LNCAP (cell line): ENCODE data around the gene LRIT1.

Source experiments
- CTCF ChIP-seq: fragments of 450-650 bp; IDR thresholded peaks from 2 replicates; pipeline ENCODE4 v1.5.1; 2017; ENCODE audit warnings: mild to moderate bottlenecking

Gene LRIT1

GRCh38 chr10:84216834-84217233 is 24.5 kb downstream of the LRIT1 start:
- no peak for TF ChIP-seq CTCF

GRCh38 chr10:84214612-84215235 is 26.6 kb downstream of the LRIT1 start:
- peak; percentile 71 for TF ChIP-seq CTCF

- no peak for TF ChIP-seq CTCF
Observed at GRCh38 chr10:84214046-84214572, 27.2 kb downstream of the LRIT1 start.

- TF ChIP-seq CTCF: no peak
Observed at GRCh38 chr10:84213076-84213475, 28.3 kb downstream of the LRIT1 start.

GRCh38 chr10:84212014-84212413 is 29.3 kb downstream of the LRIT1 start:
- no peak for TF ChIP-seq CTCF

GRCh38 chr10:84211566-84211965 is 29.8 kb downstream of the LRIT1 start:
- TF ChIP-seq CTCF: no peak

GRCh38 chr10:84208023-84208422 is 33.3 kb downstream of the LRIT1 start:
- no peak for TF ChIP-seq CTCF
